GM12878 (cell line): ENCODE data around the gene CREB5. TPM values are rescaled to one million over a fixed set of nuclear protein-coding genes. Genes with fewer than 3 reads are reported as not detected.

Experiments used
- ATAC-seq: fragments of 200-7000 bp; cut with Tn5 transposase; 3 replicates; pipeline ENCODE4 v1.9.1; 2020; ENCODE audit warnings: mild to moderate bottlenecking, moderate library complexity
- BruUV-seq: library from RNA; stranded (reverse); fragments of 400-500 nt; replicated peaks from 2 replicates; lab custom pipeline; 2021; lab: Mats Ljungman, UMichigan
- CTCF ChIA-PET: fragments of 300-600 bp; sonication (Branson Sonifier 250); formaldehyde crosslinking; extraction: SDS; loops from one replicate; lab custom pipeline; 2021; ENCODE audit warnings: inconsistent platforms; lab: Yijun Ruan, JAX
- POLR2A ChIA-PET: fragments of 350-600 bp; formaldehyde crosslinking; extraction: SDS; loops from one replicate; lab custom pipeline; 2021; ENCODE audit warnings: inconsistent platforms; lab: Charles Lee
- RAD21 ChIA-PET: fragments of 300-600 bp; sonication (Branson Sonifier 250); formaldehyde crosslinking; loops from one replicate; lab custom pipeline; 2023; ENCODE audit warnings: antibody characterized with exemption; ENCODE audit not compliant: unreplicated experiment; lab: Charles Lee
- SMC1A ChIA-PET: fragments of 300-600 bp; sonication (Branson Sonifier 250); formaldehyde crosslinking; loops from one replicate; lab custom pipeline; 2023; ENCODE audit not compliant: unreplicated experiment, uncharacterized antibody; lab: Charles Lee
- DNase-seq: peaks from one replicate; pipeline ENCODE4 v3.0.0-alpha.2; 2011; ENCODE audit warnings: low read depth, low spot score
- FAIRE-seq: peaks from 3 replicates; lab custom pipeline; 2011; peaks lifted over from hg19 to GRCh38; lab: Jason Lieb, UNC
- H2AFZ ChIP-seq: 2 replicates; pipeline ENCODE4 v1.6.0; 2011; ENCODE audit warnings: low read depth, low read length, control low read depth; ENCODE audit not compliant: control insufficient read depth
- H3K27ac ChIP-seq: 2 replicates; pipeline ENCODE4 v1.5.1; 2011; ENCODE audit warnings: control low read depth; ENCODE audit not compliant: control insufficient read depth, insufficient read depth
- H3K27me3 ChIP-seq, 2 experiments: replicated peaks in 1 of 2; 2 replicates each; pipeline versions ENCODE4 v1.6.0 to v1.6.1; 2011; ENCODE audit warnings: low read length in 1 of 2; ENCODE audit not compliant: control insufficient read depth in 2 of 2, insufficient read depth in 2 of 2
- H3K36me3 ChIP-seq, 2 experiments: 2 replicates each; pipeline ENCODE4 v1.5.1; 2011; ENCODE audit warnings: low read length in 1 of 2; ENCODE audit not compliant: control insufficient read depth in 2 of 2, insufficient read depth in 2 of 2
- H3K4me1 ChIP-seq: 2 replicates; pipeline ENCODE4 v1.6.1; 2011; ENCODE audit warnings: mild to moderate bottlenecking, low read length, moderate library complexity, mixed read lengths; ENCODE audit not compliant: control insufficient read depth, insufficient read depth
- H3K4me2 ChIP-seq: 2 replicates; pipeline ENCODE4 v1.6.0; 2011; ENCODE audit warnings: control low read depth; ENCODE audit not compliant: control insufficient read depth, insufficient read depth
- H3K4me3 ChIP-seq: fragments of 200-600 bp; sonication (generic); 2 replicates; pipeline ENCODE4 v1.5.1; 2016
- H3K79me2 ChIP-seq: 2 replicates; pipeline ENCODE4 v1.6.0; 2011; ENCODE audit warnings: low read length; ENCODE audit not compliant: control insufficient read depth, insufficient read depth
- H3K9ac ChIP-seq: 2 replicates; pipeline ENCODE4 v1.8.0; 2011; ENCODE audit warnings: low read length, control low read depth, mixed read lengths; ENCODE audit not compliant: control insufficient read depth, insufficient read depth
- H3K9me3 ChIP-seq: replicated peaks from 3 replicates; pipeline ENCODE4 v1.5.1; 2011; ENCODE audit warnings: mild to moderate bottlenecking, low read length; ENCODE audit not compliant: control insufficient read depth, insufficient read depth
- H4K20me1 ChIP-seq: 2 replicates; pipeline ENCODE4 v1.6.0; 2011; ENCODE audit not compliant: control insufficient read depth, insufficient read depth
- CBFB ChIP-seq: IDR thresholded peaks from 2 replicates; pipeline ENCODE4 v1.6.1; 2016; ENCODE audit warnings: antibody characterized with exemption, low read depth
- CHD4 ChIP-seq: fragments of 200-600 bp; sonication (generic); IDR thresholded peaks from 2 replicates; pipeline ENCODE4 v1.6.1; 2016; ENCODE audit warnings: mild to moderate bottlenecking
- E2F4 ChIP-seq: IDR thresholded peaks from 2 replicates; pipeline ENCODE4 v1.6.1; 2012; ENCODE audit warnings: low read depth, low read length, improper control_type of control experiment
- ESRRA ChIP-seq: IDR thresholded peaks from 2 replicates; pipeline ENCODE4 v1.6.1; 2012; ENCODE audit warnings: mild to moderate bottlenecking, low read length, improper control_type of control experiment
- FOXM1 ChIP-seq: IDR thresholded peaks from 2 replicates; pipeline ENCODE4 v1.6.1; 2012; ENCODE audit warnings: low read depth, mild to moderate bottlenecking, inconsistent platforms, low read length, moderate library complexity
- HDAC2 ChIP-seq: fragments of 200-600 bp; sonication (generic); IDR thresholded peaks from 2 replicates; pipeline ENCODE4 v1.6.1; 2017
- IRF4 ChIP-seq: IDR thresholded peaks from 2 replicates; pipeline ENCODE4 v1.6.1; 2011; ENCODE audit warnings: low read depth, low read length
- JUND ChIP-seq: IDR thresholded peaks from 2 replicates; pipeline ENCODE4 v1.6.1; 2012; ENCODE audit warnings: low read depth, mild to moderate bottlenecking, low read length, improper control_type of control experiment, moderate library complexity
- NR2F1 ChIP-seq: fragments of 450-650 bp; conservative IDR thresholded peaks from 2 replicates; pipeline ENCODE4 v1.6.1; 2017; ENCODE audit warnings: mild to moderate bottlenecking
- SUPT20H ChIP-seq: IDR thresholded peaks from 2 replicates; pipeline ENCODE4 v1.6.1; 2011; ENCODE audit warnings: low read depth, mild to moderate bottlenecking, low read length, moderate library complexity, borderline replicate concordance; ENCODE audit not compliant: control insufficient read depth
- YY1 ChIP-seq: IDR thresholded peaks from 2 replicates; pipeline ENCODE4 v1.6.1; 2011; ENCODE audit warnings: low read depth, mild to moderate bottlenecking, low read length
- ZBED1 ChIP-seq: IDR thresholded peaks from 2 replicates; pipeline ENCODE4 v1.6.1; 2016; ENCODE audit warnings: borderline replicate concordance
- ZNF274 ChIP-seq: IDR thresholded peaks from one replicate; pipeline ENCODE4 v1.8.0; 2011; ENCODE audit not compliant: insufficient read length, insufficient read depth
- ZZZ3 ChIP-seq: IDR thresholded peaks from 2 replicates; pipeline ENCODE4 v1.6.1; 2011; ENCODE audit warnings: low read depth; ENCODE audit not compliant: control insufficient read depth, insufficient read length
- WGBS: methylation state at CpG from one replicate; pipeline ENCODE4 v1.1.6; 2016; ENCODE audit warnings: low lambda C conversion rate; ENCODE audit not compliant: insufficient replicate concordance, insufficient coverage; ENCODE audit errors: missing lambda C conversion rate; 5-methylcytosine and 5-hydroxymethylcytosine counted together
- in situ Hi-C: fragments of 300-500 bp; cut with MboI; formaldehyde crosslinking; loops from 9 replicates; pipeline ENCODE4 v1.14.3; 2018; ENCODE audit warnings: mixed read lengths
- intact Hi-C: fragments of 100-400 bp; cut with micrococcal nuclease; formaldehyde crosslinking; loops from one replicate; pipeline ENCODE4 v1.14.2; 2022; ENCODE audit not compliant: unreplicated experiment
- polyA plus RNA-seq, 11 experiments: library from polyadenylated mRNA; depleted of rRNA in 4 of 11; unstranded in 6 of 11; stranded (reverse) in 5 of 11; fragments of >200 nt; fragmentation: Nextera tagmentation in 4 of 11; fragmentation: Illumina TruSeq in 1 of 11; extraction: Ambion mirVana in 4 of 11; extraction: Trizol in 1 of 11; gene quantifications; 1 replicate in 1 of 11; 2 replicates in 10 of 11; pipeline versions ENCODE4 v1.2.1 to v1.2.3, GENCODE V29; 2011 to 2016; ENCODE audit warnings: inconsistent platforms in 2 of 11, missing spikeins in 2 of 11, low read depth in 1 of 11
- total RNA-seq, 4 experiments: library from RNA; depleted of rRNA in 3 of 4; stranded (reverse); fragments of >200 nt in 3 of 4; fragmentation: Illumina TruSeq in 1 of 4; extraction: Trizol in 1 of 4; gene quantifications; 2 replicates each; pipeline versions ENCODE4 v1.2.1 to v1.2.3, GENCODE V29; 2013 to 2021
- TF ChIP-seq, protein P1 (sequence below): fragments of 450-650 bp; IDR thresholded peaks from 2 replicates; pipeline ENCODE4 v1.6.1; 2017; ENCODE audit warnings: borderline replicate concordance

Gene CREB5
- total and polyA plus RNA-seq, 10 of the 15 experiments (the other 5 are each of a cell fraction or from before 2014, with no cell fraction given), result 12.9 to 74.1 (median 53.0) TPM

- TF ChIP-seq YY1, result no peak
- TF ChIP-seq, all 136 proteins: peak for 0
Observed at GRCh38 chr7:28434510-28434909, 22.2 kb downstream of the CREB5 start (continued).

DNA sequence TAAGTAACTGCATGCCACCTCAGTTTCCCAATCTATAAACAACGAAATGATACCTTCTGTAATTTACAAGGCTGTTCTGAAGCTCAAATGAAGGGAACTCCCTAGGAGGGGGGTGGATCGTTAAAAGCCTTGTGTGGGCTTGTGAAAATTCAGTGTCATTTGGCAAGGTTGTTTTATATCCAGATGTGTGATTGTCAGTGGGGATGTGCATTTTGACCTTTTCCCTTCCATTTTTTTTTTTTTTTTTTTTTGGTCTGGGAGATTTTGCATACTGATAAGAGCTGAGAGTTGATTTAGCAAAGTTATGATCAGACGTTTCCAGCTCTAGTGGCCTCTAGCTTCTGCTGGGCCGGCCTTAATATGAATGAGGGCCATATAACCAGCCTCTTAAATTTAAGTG, 22.8 kb downstream of the CREB5 start:
- no peak for DNase-seq
- ChIA-PET CTCF (interaction anchor here (1.3 kb wide), 2 partner anchors 9 to 12 kb away, joined by 3 to 4 read pairs; no protein-coding TSS in a partner anchor), RAD21 (interaction anchor here (0.8 to 2.1 kb wide), 8 partner anchors 14 to 289 kb away, joined by 3 to 10 read pairs (median 5); no protein-coding TSS in a partner anchor), POLR2A (interaction anchor here (0.5 to 1.3 kb wide), 6 partner anchors 16 to 201 kb away, joined by 3 to 7 read pairs (median 6); no protein-coding TSS in a partner anchor), SMC1A (interaction anchor here (0.7 to 4.0 kb wide), 18 partner anchors 9 to 193 kb away, joined by 3 to 17 read pairs (median 4); partner anchors contain the start of gene CREB5)
- Histone ChIP-seq H2AFZ (no peak overlapping the region), H3K79me2 (no peaks in the 10 kb centered on the region), H3K36me3 (no peaks in the 10 kb centered on the region; a peak in 1 of 4 replicates), H3K27me3 (no peaks in the 10 kb centered on the region; a peak in 1 of 4 replicates), H3K4me2 (no peak overlapping the region), H3K9ac (no peak overlapping the region), H3K4me1 (no peaks in the 10 kb centered on the region), H3K9me3 (no peaks in the 10 kb centered on the region), H4K20me1 (no peaks in the 10 kb centered on the region), H3K4me3 (no peak overlapping the region), H3K27ac (no peak overlapping the region)
- no TSS peak for BruUV-seq
- 31% methylated on average over 4 of the region's 4 CpGs for WGBS
- ATAC-seq, result no peak
- FAIRE-seq, result no peak
- in situ Hi-C loops, result no loop called here
- intact Hi-C loops, result no loop called here
- TF ChIP-seq E2F4, result no peak
- no peak for TF ChIP-seq ZNF274
- no peak for TF ChIP-seq FOXM1
- TF ChIP-seq CHD4, result no peak
- TF ChIP-seq IRF4, result no peak
- no peak for TF ChIP-seq ESRRA
- TF ChIP-seq SUPT20H, result no peak
- no peak for TF ChIP-seq HDAC2
- TF ChIP-seq NR2F1, result no peak
- no peak for TF ChIP-seq ZBED1
- no peak for TF ChIP-seq CBFB
- TF ChIP-seq, protein P1, sequence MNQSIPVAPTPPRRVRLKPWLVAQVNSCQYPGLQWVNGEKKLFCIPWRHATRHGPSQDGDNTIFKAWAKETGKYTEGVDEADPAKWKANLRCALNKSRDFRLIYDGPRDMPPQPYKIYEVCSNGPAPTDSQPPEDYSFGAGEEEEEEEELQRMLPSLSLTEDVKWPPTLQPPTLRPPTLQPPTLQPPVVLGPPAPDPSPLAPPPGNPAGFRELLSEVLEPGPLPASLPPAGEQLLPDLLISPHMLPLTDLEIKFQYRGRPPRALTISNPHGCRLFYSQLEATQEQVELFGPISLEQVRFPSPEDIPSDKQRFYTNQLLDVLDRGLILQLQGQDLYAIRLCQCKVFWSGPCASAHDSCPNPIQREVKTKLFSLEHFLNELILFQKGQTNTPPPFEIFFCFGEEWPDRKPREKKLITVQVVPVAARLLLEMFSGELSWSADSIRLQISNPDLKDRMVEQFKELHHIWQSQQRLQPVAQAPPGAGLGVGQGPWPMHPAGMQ, result no peak
- no peak for TF ChIP-seq JUND
- TF ChIP-seq ZZZ3, result no peak
